Measurements from ENCODE around the gene SETDB2.

DNA sequence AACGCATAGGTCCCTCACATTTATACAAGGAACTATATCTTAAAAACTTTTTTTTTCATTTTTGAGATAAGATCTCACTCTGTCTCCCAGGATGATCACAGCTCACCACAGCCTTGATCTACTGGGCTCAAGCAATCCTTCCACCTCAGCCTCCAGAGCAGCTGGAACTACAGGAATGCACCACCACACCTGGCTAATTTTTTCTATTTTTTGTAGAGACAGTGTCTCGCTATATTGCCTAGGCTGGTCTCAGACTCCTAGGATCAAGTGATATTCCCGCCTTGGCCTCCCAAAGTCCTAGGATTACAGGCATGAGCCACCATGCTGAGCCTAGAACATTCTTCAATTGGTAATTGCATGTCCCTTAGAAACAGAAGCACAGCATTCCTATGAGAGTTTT lies 99.6 kb downstream of the SETDB2 start:
- no peak for TF ChIP-seq EZH2 (IDR thresholded peaks at IDR 0.05)
- no peak for TF ChIP-seq POLR2AphosphoS5 (IDR thresholded peaks at IDR 0.05; ENCODE audit: borderline replicate concordance, low read depth, low read length)
- no peak for TF ChIP-seq FOXP2 (optimal IDR thresholded peaks at IDR 0.05; ENCODE audit: control extremely low read depth, extremely low read length, insufficient read depth)
